Neural cell (in vitro differentiated cells): ENCODE results near the gene PLAAT5. TPM values are rescaled to one million over a fixed set of nuclear protein-coding genes. Genes with fewer than 3 reads are reported as not detected.

Experiments
- H2AFZ ChIP-seq: fragments of 200-600, 300-800 bp; sonication (generic), shearing (Covaris generic); 2 replicates; pipeline ENCODE4 v1.6.0; 2014; ENCODE audit warnings: low read depth, mild to moderate bottlenecking, antibody characterized with exemption, low read length, moderate library complexity
- H3F3A ChIP-seq: fragments of 200-600 bp; shearing (Covaris generic); 2 replicates; pipeline ENCODE4 v1.6.1; 2016; ENCODE audit warnings: mild to moderate bottlenecking, moderate library complexity, mixed read lengths, antibody characterized with exemption, low read length; ENCODE audit not compliant: insufficient read depth, poor library complexity, severe bottlenecking
- H3K27ac ChIP-seq: fragments of 200-600, 300-800 bp; sonication (generic), shearing (Covaris generic); 2 replicates; pipeline ENCODE4 v1.5.1; 2014; ENCODE audit warnings: mild to moderate bottlenecking, low read length, moderate library complexity
- H3K27me3 ChIP-seq: fragments of 300-800, 200-600 bp; sonication (generic), shearing (Covaris generic); 2 replicates; pipeline ENCODE4 v1.6.0; 2014; ENCODE audit warnings: mild to moderate bottlenecking, low read depth, low read length, moderate library complexity; ENCODE audit not compliant: insufficient read depth
- H3K36me3 ChIP-seq: fragments of 300-800, 200-600 bp; sonication (generic), shearing (Covaris generic); 2 replicates; pipeline ENCODE4 v1.5.1; 2014; ENCODE audit warnings: mild to moderate bottlenecking, antibody characterized with exemption, low read length, moderate library complexity; ENCODE audit not compliant: insufficient read depth
- H3K4me2 ChIP-seq: fragments of 300-800, 200-600 bp; sonication (generic), shearing (Covaris generic); 2 replicates; pipeline ENCODE4 v1.6.0; 2014; ENCODE audit warnings: mild to moderate bottlenecking, low read length
- H3K4me3 ChIP-seq: fragments of 300-800, 200-600 bp; sonication (generic), shearing (Covaris generic); 2 replicates; pipeline ENCODE4 v1.5.1; 2014; ENCODE audit warnings: mild to moderate bottlenecking, low read length, moderate library complexity
- H3K79me2 ChIP-seq: fragments of 200-600 bp; shearing (Covaris generic); replicated peaks from 2 replicates; pipeline ENCODE4 v1.6.0; 2014; ENCODE audit warnings: mild to moderate bottlenecking, low read length, moderate library complexity; ENCODE audit not compliant: insufficient read depth
- H3K9ac ChIP-seq: fragments of 300-800, 200-600 bp; sonication (generic), shearing (Covaris generic); 2 replicates; pipeline ENCODE4 v1.6.1; 2016; ENCODE audit warnings: mild to moderate bottlenecking, low read length, mixed read lengths
- H3K9me2 ChIP-seq: fragments of 200-600 bp; shearing (Covaris generic); 2 replicates; pipeline ENCODE4 v1.6.1; 2016; ENCODE audit warnings: mild to moderate bottlenecking, low read length, mixed read lengths; ENCODE audit not compliant: insufficient read depth
- H3K9me3 ChIP-seq: fragments of 200-600, 300-800 bp; sonication (generic), shearing (Covaris generic); 2 replicates; pipeline ENCODE4 v1.6.1; 2016; ENCODE audit warnings: mild to moderate bottlenecking, mixed run types, low read length, moderate library complexity, mixed read lengths
- H4K20me1 ChIP-seq: fragments of 200-600 bp; shearing (Covaris generic); 2 replicates; pipeline ENCODE4 v1.6.1; 2016; ENCODE audit warnings: mild to moderate bottlenecking, mixed run types; ENCODE audit not compliant: insufficient read depth
- CTCF ChIP-seq: fragments of 450-650 bp; IDR thresholded peaks from 2 replicates; pipeline ENCODE4 v1.5.1; 2014; ENCODE audit warnings: antibody characterized with exemption, mild to moderate bottlenecking, moderate library complexity; ENCODE audit not compliant: poor library complexity, severe bottlenecking
- EP300 ChIP-seq: fragments of 450-650 bp; conservative IDR thresholded peaks from 2 replicates; pipeline ENCODE4 v1.6.1; 2014; ENCODE audit warnings: antibody characterized with exemption, mild to moderate bottlenecking, moderate library complexity; ENCODE audit not compliant: poor library complexity, severe bottlenecking
- EZH2 ChIP-seq: fragments of 200-600, 300-800 bp; shearing (Covaris generic), sonication (generic); IDR thresholded peaks from 2 replicates; pipeline ENCODE4 v1.6.1; 2014; ENCODE audit warnings: antibody characterized with exemption, low read length, borderline replicate concordance, mild to moderate bottlenecking; ENCODE audit not compliant: insufficient read depth, poor library complexity, severe bottlenecking
- MXI1 ChIP-seq: fragments of 450-650 bp; conservative IDR thresholded peaks from 2 replicates; pipeline ENCODE4 v1.6.1; 2014; ENCODE audit warnings: antibody characterized with exemption, mild to moderate bottlenecking; ENCODE audit not compliant: poor library complexity, severe bottlenecking
- POLR2AphosphoS5 ChIP-seq: IDR thresholded peaks from 2 replicates; pipeline ENCODE4 v1.6.1; 2012
- RAD21 ChIP-seq: fragments of 450-650 bp; conservative IDR thresholded peaks from 2 replicates; pipeline ENCODE4 v1.6.1; 2014; ENCODE audit warnings: antibody characterized with exemption, mild to moderate bottlenecking, moderate library complexity
- REST ChIP-seq: IDR thresholded peaks from 2 replicates; pipeline ENCODE4 v1.6.1; 2012; ENCODE audit warnings: borderline replicate concordance
- SMC3 ChIP-seq: fragments of 450-650 bp; conservative IDR thresholded peaks from 2 replicates; pipeline ENCODE4 v1.6.1; 2014; ENCODE audit warnings: antibody characterized with exemption, mild to moderate bottlenecking, moderate library complexity; ENCODE audit not compliant: poor library complexity
- TAF1 ChIP-seq: IDR thresholded peaks from 2 replicates; pipeline ENCODE4 v1.6.1; 2012; ENCODE audit warnings: low read depth
- polyA plus RNA-seq: library from polyadenylated mRNA; depleted of rRNA; stranded (reverse); fragments of >200 nt; gene quantifications from 2 replicates; pipeline ENCODE4 v1.2.3, GENCODE V29; 2014

Gene PLAAT5
- polyA plus RNA-seq, 1 donor from 2014 or later: 0.14 TPM

GRCh38 chr11:63476618-63477017, 14.3 kb downstream of the PLAAT5 start:
- no peaks in the 10 kb centered on the region for H4K20me1 ChIP-seq
- no peaks in the 10 kb centered on the region for H3F3A ChIP-seq
- H3K4me2 ChIP-seq: no peak overlapping the region
- no peak overlapping the region for H3K4me3 ChIP-seq
- H3K9ac ChIP-seq: no peak overlapping the region
- no peaks in the 10 kb centered on the region for H3K27me3 ChIP-seq
- no peak overlapping the region for H2AFZ ChIP-seq
- H3K27ac ChIP-seq: no peak overlapping the region
- H3K36me3 ChIP-seq: no peaks in the 10 kb centered on the region
- peaks cover 4% of the 10 kb centered on the region for H3K9me3 ChIP-seq
- no peaks in the 10 kb centered on the region for H3K9me2 ChIP-seq
- no peaks in the 10 kb centered on the region for H3K79me2 ChIP-seq
- TF ChIP-seq REST (no peak), CTCF (no peak), SMC3 (no peak), MXI1 (no peak), POLR2AphosphoS5 (no peak), TAF1 (no peak), EP300 (no peak), EZH2 (no peak), RAD21 (no peak)

- H3K9ac ChIP-seq: no peak overlapping the region
Observed at GRCh38 chr11:63472372-63472771, 18.6 kb downstream of the PLAAT5 start.

More at GRCh38 chr11:63472372-63472771, 18.6 kb downstream of the PLAAT5 start:
- Histone ChIP-seq H3K27ac (no peak overlapping the region), H3K4me3 (no peak overlapping the region), H4K20me1 (no peaks in the 10 kb centered on the region), H3K79me2 (no peaks in the 10 kb centered on the region), H3K36me3 (no peaks in the 10 kb centered on the region), H3K9me3 (peaks cover 4% of the 10 kb centered on the region), H2AFZ (no peak overlapping the region), H3K27me3 (no peaks in the 10 kb centered on the region), H3K9me2 (no peaks in the 10 kb centered on the region), H3K4me2 (no peak overlapping the region), H3F3A (no peaks in the 10 kb centered on the region)
- TF ChIP-seq EZH2: no peak
- no peak for TF ChIP-seq CTCF
- no peak for TF ChIP-seq SMC3
- no peak for TF ChIP-seq RAD21
- TF ChIP-seq REST: no peak
- no peak for TF ChIP-seq TAF1
- no peak for TF ChIP-seq POLR2AphosphoS5
- no peak for TF ChIP-seq MXI1
- TF ChIP-seq EP300: no peak
